Mesothelial cell of epicardium (in vitro differentiated cells): ENCODE data around the gene SMTN. TPM values are rescaled to one million over a fixed set of nuclear protein-coding genes. Genes with fewer than 3 reads are reported as not detected.

ENCODE experiments used
- DNase-seq, 2 experiments: peaks; one replicate each; pipeline ENCODE4 v3.0.0; 2021; ENCODE audit warnings: low spot score in 2 of 2; ENCODE audit not compliant: unreplicated experiment in 2 of 2
- H3K27ac Mint-ChIP-seq: 2 replicates; pipeline ENCODE4 v1.8.0; 2021; ENCODE audit warnings: mixed read lengths
- H3K27me3 Mint-ChIP-seq: 2 replicates; pipeline ENCODE4 v1.8.0; 2021; ENCODE audit warnings: low read depth, mixed read lengths
- H3K36me3 Mint-ChIP-seq: 2 replicates; pipeline ENCODE4 v1.8.0; 2021; ENCODE audit warnings: mixed read lengths
- H3K4me1 Mint-ChIP-seq: 2 replicates; pipeline ENCODE4 v1.8.0; 2021; ENCODE audit warnings: mixed read lengths
- H3K4me3 Mint-ChIP-seq: 2 replicates; pipeline ENCODE4 v1.8.0; 2021; ENCODE audit warnings: mild to moderate bottlenecking, moderate library complexity, mixed read lengths
- H3K9me3 Mint-ChIP-seq: 2 replicates; pipeline ENCODE4 v1.8.0; 2021; ENCODE audit warnings: mixed read lengths
- CTCF ChIP-seq: fragments of 200-600 bp; sonication (generic); IDR thresholded peaks from one replicate; pipeline ENCODE4 v1.5.0; 2021; ENCODE audit warnings: antibody characterized with exemption; ENCODE audit not compliant: unreplicated experiment
- total RNA-seq: library from RNA; stranded (reverse); gene quantifications from 3 replicates; pipeline ENCODE4 v1.2.1, GENCODE V29; 2021

Gene SMTN
- total RNA-seq, 1 donor from 2014 or later = 67.0 TPM

DNA sequence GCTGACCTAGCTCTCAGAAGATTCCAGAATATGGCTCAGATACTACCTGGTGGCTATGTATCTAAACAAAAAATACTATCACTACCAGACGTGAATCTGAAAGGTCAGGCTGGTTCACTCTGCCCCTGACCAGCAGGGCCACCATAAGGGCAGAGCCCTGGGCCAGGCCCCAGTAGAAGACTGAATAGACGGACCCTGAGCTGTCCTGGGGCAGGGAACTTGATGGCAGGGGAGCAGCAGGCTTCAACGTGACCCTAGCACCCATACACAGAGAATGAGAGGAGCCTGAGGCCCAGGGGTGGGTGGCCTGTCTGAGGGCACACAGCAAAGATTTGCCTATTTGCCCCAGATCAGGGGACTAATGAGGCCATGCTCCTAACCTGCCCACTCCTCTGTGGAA lies 72.2 kb downstream of the SMTN start:
- Mint-ChIP-seq H3K4me1 (peaks cover 26% of the 10 kb centered on the region), H3K9me3 (no peaks in the 10 kb centered on the region), H3K27me3 (peaks cover 7% of the 10 kb centered on the region), H3K27ac (no peak overlapping the region), H3K36me3 (no peaks in the 10 kb centered on the region), H3K4me3 (no peak overlapping the region)
- no peak for TF ChIP-seq CTCF
- DNase-seq = no peak

Other genes with a start within 250 kb of the SMTN start
- 39.0 to 45.1 TPM (median 41.2 TPM) in 3 replicates for gene MORC2, start 112.5 kb upstream of the SMTN start, total RNA-seq
- 177 to 183 TPM (median 180 TPM) in 3 replicates for gene TUG1, start 112.1 kb upstream of the SMTN start, total RNA-seq
- 38.8 to 40.9 TPM (median 39.7 TPM) in 3 replicates for gene SELENOM, start 26.2 kb downstream of the SMTN start, total RNA-seq
- 8.6 to 10.8 TPM (median 9.3 TPM) in 3 replicates for gene INPP5J, start 41.6 kb downstream of the SMTN start, total RNA-seq
- 0.11 to 0.29 TPM (median 0.20 TPM) in 3 replicates for gene PLA2G3, start 59.2 kb downstream of the SMTN start, total RNA-seq
- 27.4 to 28.6 TPM (median 27.8 TPM) in 3 replicates for gene RNF185, start 78.9 kb downstream of the SMTN start, total RNA-seq
- gene LIMK2, start 131.0 kb downstream of the SMTN start, total RNA-seq = 109 to 121 TPM (median 117 TPM) in 3 replicates
- 16.9 to 19.1 TPM (median 17.4 TPM) in 3 replicates for gene PIK3IP1, start 211.2 kb downstream of the SMTN start, total RNA-seq